ENCODE data around the gene LRP2.
"Not testable (repeated sequence)": the region's sequence is repeated elsewhere in the genome, so short reads cannot be mapped to it uniquely, and the experiment has no call there.

The LRP2 gene

DNA sequence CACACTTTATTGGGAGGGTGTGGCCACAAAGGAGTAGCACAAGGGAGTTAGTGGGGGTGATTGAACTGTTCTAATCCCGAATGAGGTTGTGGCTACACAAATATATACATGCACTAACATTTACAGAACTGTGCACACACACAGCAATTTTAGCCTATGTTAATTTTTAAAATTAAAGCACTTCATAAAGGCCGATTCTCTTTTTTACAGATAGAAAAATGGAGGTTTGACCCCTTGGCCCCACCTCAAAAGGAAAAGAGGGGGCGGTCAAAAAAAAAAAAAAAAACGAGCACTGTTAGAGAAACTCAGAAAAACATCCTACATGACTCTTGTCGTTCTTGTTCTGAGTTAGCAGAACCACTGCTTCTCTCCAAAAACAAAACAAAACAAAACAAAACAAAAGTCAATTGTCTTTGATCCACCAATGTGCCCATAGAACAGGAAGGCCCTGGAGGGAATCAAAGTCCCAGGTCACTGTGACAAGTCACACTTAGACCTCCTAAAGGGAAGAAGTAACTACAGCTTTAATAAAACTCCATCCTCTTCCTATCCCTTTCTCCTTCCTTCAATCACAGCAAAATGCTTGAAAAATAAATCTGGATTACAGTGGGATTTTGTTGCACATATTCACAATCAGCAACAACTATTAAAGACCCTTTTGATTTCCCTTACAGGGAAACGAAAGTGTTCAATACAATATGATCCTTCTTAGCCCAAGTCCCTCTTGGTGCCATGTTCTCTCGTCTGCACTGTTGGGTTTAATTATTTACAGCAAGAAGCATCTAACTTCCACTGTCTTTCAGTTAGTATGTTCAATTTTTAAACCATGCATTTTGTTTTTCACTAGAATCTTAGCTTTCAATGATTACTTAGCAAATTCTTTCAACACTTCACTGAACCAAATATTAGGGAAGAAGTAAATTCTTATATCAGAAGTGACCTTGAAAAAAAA, 16.6 kb downstream of the LRP2 start:
- no peak for DNase-seq

DNA sequence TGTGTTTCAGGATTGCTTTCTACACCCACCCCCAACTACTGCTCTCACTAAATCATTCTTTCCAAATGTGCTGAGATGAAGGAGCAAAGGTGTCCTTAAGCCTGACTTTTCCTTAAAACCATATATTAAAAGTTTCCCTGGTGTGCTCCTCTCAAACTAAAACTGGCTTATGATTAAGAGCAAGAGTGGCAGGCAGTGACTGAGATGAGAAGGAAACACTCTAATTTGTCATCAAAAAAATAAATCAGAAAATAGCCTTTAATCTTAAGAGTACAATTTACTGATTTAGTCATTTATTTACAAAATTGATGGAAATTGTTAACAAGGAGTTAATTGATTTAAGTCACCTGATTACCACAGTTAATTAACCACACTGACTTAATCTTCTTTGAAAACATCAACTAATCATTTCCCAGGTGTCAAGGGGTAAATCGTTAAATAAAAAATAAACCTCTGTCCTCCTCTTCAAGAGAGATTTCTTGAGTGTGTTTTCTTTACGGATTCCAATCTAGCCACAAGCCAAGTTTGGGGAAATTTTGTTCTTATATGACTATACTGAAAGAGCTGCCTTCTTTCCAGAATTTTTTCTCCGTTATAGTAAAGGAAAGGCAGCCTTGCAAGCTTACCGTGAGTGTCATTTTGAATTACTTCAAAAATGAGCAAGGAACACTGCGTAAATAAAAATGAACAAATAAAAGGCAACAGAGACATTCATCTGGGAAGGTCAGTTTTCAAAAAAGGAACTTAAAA, 17.4 kb downstream of the LRP2 start:
- no peak for DNase-seq

DNA sequence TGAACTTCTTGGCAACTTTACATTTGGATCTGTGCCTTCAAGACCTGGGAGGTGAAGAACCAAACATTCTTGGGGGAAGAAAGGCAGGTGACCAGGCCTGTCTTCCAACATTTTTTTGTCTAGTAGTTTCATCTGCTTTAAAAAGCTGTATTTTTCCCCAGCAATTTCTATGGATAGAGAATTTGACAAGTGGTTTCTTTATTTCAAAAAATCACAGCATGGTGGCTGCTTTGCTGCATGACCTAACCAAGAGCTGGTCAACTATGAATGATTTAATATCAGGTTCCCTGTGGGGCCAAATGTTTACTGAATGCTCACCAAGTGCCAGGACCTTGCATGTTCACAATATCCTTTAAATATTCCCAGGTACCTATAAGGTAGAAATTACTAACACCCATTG, 19.1 kb downstream of the LRP2 start:
- DNase-seq = no peak

DNA sequence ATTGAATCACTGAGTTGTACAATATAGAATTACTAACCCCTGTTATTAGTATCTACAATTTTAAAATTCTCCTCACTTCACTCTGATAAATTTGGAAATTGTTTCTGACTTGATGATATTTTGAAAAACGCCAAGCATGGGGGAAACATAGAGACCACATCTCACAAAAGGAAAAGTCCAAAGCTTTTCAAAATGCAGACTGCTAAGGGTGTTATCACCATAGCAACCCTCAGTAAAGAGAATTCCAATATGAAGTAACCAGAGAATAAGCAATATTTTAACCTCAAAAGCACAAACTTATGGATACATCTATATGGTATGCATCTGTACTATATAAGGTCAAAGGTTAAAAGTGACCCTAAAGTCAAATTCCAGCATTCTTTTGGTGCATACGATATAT, 22.7 kb downstream of the LRP2 start:
- no peak for DNase-seq

DNA sequence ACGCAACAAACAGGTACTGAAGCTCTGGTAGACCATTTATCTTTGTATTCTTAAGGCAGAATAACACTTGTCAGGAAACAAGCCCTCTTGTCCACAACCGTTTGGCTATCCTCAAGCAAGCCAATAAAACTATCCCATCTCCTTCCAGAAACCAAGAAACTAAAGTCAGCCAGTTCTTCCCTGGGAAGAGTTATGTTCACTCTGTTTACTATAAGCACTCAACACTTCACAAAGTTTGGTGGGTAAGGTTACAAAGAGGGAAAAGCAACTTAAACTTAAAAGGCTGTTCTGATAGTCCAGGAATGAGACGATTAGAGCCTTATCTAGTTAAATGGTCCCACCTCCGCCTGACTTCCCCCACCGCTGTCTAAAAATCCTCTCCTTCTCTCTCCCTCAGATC, 25.6 kb downstream of the LRP2 start:
- DNase-seq = no peak

DNA sequence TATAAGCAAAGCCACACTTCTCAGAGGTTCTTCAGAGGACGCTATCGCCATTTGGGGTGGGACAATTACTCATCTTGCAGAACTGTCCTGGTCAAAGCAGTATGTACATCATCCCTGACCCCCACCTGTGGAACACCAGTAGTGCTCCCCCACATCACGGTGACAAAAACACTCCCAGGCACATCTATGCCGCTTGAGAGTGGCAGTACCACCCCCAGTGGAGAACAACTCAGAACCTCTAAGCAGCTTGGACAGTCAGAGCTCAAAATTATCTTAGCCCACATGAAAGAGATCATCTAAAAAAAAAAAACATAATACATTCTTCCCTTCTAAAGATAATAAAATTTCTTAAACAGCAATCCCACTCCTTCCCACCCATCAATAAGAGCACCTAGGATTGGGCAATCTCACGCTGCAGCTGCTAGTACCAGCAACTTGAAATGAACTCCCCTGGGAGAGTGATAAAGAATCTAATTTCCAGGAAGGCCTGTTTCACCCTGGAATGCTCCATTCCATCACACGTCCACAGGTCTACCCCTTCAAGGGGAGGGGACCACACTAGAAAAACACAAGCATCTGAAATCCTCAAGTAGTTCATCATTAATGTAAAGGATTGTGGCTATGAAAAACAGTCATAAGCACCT, 31.7 kb downstream of the LRP2 start:
- DNase-seq = no peak

DNA sequence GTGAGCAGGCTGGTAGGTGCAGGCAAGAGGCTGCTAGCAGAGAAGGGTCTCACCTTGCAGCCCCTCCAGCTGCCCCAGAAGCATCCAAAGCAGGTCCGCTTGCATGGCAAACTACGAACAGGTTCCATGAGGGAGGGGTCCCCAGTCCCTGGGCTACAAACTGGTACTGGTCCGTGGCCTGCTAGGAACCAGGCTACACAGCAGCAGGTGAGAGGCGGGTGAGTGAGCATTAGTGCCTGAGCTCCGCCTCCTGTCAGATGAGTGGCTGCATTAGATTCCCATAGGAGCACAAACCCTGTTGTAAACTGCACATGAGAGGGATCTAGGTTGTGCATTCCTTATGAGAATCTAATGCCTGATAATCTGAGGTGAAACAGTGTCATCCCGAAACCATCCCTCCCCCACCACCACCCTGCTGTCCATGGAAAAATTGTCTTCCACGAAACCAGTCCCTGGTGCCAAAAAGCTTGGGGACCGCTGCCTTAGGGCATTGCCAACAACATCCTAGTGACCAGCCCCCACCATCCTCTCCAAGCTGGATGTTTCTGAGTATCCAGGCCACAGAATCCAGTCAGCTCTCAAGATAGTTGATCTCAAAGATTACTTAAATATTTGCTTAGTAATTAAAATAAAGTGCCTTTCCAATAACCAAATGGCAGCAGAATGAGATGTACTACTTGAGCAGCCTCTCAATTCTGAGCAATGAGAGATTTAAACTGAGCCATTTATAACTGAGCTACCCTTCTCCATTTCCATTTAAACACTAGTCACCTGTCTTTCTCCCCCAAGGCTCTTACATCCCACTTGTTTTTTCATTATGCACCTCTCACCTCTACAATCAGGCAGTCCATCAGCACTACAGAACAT, 32.4 kb downstream of the LRP2 start:
- no peak for DNase-seq

DNA sequence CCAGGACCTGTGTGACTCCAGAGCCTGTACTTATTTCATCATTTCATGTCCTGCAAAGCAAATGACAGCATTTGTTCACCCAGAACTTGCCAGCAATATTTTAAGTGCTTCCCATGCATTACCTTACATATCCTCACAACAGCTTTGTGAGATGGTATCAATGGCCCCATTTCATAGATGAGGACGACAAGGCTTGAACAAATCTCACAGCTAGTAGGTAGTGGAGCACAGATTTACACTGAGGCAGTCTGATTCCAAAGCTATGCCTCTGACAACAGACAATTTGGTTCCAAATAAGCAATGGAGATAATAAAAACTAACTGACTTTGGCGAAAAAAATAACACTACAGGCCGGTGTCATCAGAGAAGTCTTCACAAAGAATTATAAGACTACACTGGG, 33.5 kb downstream of the LRP2 start:
- no peak for DNase-seq

DNA sequence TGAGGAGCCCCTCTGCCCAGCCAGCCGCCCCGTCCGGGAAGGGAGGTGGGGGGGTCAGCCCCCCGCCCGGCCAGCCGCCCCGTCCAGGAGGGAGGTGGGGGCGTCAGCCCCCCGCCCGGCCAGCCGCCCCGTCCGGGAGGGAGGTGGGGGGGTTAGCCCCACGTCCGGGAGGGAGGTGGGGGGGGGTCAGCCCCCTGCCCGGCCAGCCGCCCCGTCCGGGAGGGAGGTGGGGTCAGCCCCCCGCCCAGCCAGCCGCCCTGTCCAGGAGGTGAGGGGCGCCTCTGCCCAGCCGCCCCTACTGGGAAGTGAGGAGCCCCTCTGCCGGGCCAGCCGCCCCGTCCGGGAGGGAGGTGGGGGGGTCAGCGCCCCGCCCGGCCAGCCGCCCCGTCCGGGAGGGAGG, 34.5 kb downstream of the LRP2 start:
- not testable (repeated sequence) for DNase-seq

DNA sequence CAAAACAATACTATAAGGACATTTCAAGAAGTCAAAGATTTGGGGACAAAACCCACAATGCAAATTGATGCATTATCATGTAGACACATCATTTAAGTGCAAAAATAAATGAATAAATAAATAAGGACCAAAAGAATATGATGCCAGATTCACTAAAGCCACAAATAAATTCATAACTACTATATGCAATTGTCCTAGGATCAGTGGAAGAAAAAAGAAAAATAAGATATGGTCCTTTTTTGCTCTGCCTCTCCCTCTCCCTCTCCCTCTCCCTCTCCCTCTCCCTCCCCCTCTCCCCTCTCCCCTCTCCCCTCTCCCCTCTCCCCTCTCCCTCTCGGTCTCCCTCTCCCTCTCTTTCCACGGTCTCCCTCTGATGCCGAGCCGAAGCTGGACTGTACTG, 36.4 kb downstream of the LRP2 start:
- not testable (repeated sequence) for DNase-seq

DNA sequence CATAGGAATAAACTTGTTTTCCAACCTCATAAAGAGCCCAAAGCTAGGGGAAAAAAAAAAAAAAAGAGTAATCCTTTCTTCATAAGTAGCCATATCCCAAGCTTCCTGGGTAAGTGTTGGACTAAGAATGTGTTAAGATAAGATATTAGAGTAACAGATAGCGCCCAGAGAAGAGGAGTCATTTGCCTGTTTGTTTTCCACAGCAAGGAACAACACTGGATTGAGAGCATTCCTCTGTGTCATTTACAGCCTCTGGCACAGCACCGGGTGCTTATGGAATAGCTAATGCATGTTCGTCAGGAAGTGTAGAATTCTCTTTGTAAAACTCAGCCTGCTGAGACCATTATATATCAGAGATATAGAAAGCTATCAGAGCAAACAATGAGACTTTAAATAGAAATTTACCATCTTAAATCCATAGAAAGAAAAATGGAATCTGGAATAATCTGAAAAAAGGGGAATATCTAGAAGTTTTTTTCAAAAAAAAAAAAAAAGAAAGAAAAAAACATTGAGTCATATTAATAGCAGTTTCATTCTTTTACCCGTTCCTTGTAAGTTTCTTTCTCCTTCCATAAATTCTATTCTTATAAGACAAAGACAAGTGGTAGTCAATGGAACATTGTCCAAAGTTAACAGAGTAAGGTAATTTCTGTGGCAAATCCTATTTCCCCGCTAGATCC, 37.6 kb downstream of the LRP2 start:
- DNase-seq = peak; percentile 1

DNA sequence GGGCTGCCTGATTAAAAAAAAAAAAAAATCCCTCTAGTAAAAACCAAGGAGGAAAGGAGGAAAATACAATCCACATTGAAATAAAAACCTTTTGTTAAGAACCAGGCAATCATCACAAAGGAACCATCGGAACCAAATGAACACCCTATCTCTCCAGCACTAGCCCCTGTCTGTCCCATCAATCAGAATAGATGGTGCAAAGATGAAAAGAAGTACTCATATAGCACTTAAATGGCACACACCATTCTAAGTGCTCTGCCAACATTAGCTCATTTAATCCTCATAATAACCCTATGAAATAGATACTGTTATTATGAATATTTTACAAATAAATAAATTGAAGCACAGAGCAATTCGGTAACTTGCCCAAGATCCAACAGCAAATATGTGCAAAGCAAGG, 38.5 kb downstream of the LRP2 start:
- DNase-seq = no peak

DNA sequence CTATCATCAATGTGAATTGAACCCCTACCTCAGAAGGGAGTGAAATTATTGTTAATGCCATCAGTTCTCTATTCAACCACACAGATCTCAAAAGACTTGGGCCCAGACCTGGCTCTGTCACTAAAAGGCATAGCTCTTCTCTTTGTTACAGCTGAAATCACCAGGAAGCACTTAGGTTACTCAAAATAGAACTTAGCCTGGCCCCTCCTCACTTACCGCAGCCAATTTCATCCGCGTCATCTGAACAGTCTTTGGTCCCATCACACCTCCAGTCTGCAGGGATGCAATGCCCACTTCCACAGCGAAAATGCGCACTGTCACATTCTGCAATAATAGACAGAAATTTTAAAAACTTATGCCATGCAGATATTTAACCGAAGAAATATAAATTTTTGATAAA, 41.8 kb downstream of the LRP2 start:
- DNase-seq = no peak

DNA sequence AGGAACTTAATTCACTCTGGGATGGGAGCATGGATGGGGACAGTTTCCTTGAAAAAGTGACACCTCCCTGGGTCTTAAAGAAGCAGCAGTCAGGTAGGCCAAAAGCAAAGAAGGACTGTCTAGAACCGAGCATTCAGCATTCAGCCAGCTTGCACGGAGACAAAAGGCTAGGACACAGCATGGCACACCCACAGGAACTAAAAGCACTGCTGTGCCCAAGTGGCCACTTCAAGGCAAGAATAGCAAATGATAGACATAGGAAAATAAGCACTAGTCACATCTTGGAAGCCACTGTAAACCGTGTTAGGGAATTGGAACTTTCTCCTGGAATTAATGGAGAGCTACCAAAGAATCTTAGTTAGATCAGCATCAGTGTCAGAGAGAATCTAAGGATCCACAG, 47.0 kb downstream of the LRP2 start:
- no peak for DNase-seq

DNA sequence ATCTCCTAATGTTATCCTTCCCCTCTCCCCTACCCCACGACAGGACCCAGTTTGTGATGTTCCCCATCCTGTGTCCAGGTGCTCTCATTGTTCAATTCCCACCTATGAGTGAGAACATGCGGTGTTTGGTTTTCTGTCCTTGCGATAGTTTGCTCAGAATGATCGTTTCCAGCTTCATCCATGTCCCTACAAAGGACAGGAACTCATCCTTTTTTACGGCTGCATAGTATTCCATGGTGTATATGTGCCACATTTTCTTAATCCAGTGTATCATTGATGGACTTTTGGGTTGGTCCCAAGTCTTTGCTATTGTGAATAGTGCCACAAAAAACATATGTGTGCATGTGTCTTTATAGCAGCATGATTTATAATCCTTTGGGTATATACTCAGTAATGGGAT, 54.0 kb downstream of the LRP2 start:
- DNase-seq = not testable (repeated sequence)

DNA sequence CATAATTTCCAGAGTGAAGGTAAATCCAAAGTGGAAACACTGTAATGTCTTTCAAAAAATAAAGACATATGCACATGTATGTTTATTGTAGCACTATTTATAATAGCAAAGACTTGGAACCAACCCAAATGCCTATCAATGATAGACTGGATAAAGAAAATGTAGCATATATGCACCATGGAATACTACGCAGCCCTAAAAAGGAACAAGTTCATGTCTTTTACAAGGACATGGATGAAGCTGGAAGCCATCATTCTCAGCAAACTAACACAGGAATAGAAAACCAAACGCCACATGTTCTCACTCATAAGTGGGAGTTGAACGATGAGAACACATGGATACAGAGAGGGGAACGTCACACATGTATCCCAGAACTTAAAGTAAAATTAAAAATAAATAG, 57.6 kb downstream of the LRP2 start:
- not testable (repeated sequence) for DNase-seq

DNA sequence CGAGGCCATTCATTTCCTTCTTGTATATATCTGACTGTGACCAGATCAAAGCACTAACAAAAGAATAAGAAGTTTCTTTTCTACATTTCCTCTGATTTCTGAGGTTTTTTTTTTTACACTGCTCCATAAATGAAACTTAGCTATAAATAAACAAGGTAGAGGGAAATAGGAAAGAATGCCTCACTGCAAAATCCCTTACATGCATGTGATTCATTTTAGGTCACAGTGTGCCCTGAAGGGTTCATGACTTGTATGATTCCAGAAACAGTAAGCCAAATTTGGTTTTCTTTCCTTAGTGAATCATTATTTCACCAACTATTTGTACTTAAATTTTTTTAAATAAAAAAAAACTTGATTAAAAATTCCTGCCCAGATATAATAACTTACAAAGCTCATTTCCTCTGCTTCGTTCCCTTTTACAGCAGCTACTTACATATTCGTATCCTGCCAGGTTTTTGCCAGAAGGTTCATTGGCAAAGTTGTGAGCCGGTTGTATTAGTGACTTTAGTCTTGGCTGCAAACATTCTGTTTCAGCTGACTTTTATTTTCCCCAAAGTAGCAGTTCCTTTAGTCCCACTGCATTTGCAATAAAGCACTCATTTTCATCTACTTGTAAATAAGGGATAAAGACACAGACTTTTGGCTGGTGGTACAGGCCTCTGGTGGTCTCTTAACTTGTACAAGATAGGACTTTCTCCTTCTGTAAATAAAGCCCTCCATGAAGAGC, 58.6 kb downstream of the LRP2 start:
- no peak for DNase-seq

DNA sequence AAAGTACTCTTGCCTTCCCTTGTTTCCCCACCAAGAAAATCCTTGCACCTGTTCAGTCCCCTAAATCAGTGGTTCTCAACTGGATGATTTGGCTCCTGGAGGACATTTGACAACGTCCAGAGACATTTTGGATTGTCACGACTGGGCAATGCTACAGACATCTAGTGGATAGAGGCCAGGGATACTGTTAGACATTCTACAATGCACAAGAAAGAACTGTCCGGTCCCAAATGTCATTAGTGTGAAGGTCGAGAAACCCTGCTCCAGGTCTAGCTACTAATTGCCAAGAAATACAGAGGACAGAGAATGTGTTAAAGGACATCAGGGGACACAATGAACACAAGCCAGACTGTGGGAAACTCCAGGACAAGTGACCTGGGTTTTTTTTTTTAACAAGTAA, 60.0 kb downstream of the LRP2 start:
- DNase-seq = no peak

DNA sequence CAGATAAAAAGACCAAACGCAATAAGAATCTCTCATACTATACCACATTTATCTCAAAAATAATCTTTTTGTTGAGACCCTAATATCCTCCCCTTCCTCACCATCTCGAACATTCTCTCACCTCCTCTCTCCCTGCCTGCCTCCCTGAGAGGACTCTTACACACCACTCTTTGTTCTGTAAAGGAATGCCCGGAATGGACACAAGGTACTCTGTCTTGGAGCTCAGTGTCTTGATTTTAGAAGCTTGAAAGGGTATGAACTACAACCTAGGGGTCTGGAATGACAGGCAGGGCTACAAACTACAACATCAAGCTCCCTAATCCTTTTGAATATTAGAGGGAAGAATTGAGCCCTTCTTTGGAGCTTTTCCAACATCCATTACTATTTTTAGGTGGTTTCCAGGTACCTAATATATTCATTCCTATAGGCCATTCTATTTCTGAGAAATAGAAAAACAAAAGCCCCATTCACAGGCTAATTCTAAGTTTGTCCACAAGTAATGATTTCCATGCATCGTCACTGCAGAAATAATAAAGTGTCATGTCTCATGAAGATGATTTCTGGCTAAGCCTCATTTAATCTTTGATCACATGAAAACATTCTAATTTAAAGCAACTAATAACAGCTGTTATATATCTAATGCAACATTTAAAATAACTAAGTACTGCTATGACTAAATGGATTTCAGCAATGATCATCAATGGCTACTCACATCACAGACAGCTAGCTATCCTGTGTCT, 60.6 kb downstream of the LRP2 start:
- DNase-seq = no peak
